Fibroblast of pulmonary artery (primary cell): ENCODE measurements around the gene GOLIM4.

Experiments used
- DNase-seq: peaks from one replicate; pipeline ENCODE4 v3.0.0-alpha.2; 2010; ENCODE audit warnings: low read depth
- H3K4me3 ChIP-seq: replicated peaks from 2 replicates; pipeline ENCODE4 v1.5.1; 2011; ENCODE audit warnings: low read depth, mild to moderate bottlenecking, control low read depth, low read length, moderate library complexity
- TF ChIP-seq, protein P1 (sequence below): IDR thresholded peaks from 2 replicates; pipeline ENCODE4 v1.5.1; 2011; ENCODE audit warnings: mild to moderate bottlenecking, control low read depth, low read length, inconsistent platforms; ENCODE audit errors: missing control alignments

Gene GOLIM4

DNA sequence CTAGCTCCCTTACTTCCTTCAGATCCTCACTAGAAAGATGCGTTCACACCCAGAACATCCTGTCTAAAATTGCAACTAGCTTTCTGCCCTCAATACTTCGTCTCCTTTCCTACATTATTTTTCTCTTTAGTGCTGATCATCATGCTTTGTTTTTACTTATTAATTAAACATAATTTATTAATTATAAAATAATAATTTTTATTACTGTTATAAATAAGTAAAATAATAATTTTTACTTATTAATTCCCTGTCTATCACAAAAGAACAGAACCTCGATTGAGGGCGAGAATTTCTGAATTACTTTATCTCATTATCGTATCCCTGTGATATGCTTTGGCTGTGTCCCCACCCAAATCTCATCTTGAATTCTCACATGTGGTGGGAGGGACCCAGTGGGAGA, 41.3 kb downstream of the GOLIM4 start:
- DNase-seq: no peak
- H3K4me3 ChIP-seq: no peak overlapping the region
- TF ChIP-seq, protein P1, sequence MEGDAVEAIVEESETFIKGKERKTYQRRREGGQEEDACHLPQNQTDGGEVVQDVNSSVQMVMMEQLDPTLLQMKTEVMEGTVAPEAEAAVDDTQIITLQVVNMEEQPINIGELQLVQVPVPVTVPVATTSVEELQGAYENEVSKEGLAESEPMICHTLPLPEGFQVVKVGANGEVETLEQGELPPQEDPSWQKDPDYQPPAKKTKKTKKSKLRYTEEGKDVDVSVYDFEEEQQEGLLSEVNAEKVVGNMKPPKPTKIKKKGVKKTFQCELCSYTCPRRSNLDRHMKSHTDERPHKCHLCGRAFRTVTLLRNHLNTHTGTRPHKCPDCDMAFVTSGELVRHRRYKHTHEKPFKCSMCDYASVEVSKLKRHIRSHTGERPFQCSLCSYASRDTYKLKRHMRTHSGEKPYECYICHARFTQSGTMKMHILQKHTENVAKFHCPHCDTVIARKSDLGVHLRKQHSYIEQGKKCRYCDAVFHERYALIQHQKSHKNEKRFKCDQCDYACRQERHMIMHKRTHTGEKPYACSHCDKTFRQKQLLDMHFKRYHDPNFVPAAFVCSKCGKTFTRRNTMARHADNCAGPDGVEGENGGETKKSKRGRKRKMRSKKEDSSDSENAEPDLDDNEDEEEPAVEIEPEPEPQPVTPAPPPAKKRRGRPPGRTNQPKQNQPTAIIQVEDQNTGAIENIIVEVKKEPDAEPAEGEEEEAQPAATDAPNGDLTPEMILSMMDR: no peak

DNA sequence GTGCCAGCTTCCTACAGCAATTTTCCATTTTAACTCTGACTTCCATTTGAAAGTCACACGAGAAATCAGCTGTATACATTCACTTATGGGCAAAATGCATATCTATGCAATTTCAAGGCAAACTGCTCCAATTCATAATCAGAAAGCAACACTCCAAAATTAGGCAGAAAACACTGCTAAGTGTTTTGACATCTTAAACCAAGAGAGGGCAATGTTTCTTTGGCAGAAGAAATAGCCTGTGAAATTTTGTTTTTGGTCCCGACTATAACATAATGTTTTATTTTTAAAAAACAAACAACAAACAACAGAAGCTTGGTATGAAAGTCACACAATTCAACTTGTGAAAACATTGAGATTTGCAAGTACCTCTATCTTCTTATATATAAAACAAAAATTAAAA, 42.6 kb downstream of the GOLIM4 start:
- peak; percentile 16 for DNase-seq
- TF ChIP-seq, protein P1: peak; percentile 37
- no peak overlapping the region for H3K4me3 ChIP-seq

DNA sequence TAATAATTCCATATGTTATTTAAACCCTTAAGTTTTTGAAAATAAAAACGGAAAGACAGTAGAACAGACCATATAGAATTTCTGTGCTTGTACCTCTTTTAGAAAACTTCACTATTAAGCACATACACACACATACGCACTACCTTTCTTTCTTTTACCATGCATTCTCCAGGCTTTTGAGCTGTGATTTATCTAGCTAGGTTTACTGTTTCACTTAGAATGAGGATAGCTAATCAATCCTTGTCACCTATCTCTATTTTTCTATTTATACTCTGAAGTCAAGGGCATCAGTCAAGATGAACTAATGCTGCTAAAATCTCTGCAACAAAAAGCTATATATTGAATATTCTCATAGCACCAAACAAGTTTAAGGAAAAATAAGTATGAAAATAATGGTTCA, 43.2 kb downstream of the GOLIM4 start:
- TF ChIP-seq, protein P1: no peak
- H3K4me3 ChIP-seq: no peak overlapping the region
- no peak for DNase-seq

DNA sequence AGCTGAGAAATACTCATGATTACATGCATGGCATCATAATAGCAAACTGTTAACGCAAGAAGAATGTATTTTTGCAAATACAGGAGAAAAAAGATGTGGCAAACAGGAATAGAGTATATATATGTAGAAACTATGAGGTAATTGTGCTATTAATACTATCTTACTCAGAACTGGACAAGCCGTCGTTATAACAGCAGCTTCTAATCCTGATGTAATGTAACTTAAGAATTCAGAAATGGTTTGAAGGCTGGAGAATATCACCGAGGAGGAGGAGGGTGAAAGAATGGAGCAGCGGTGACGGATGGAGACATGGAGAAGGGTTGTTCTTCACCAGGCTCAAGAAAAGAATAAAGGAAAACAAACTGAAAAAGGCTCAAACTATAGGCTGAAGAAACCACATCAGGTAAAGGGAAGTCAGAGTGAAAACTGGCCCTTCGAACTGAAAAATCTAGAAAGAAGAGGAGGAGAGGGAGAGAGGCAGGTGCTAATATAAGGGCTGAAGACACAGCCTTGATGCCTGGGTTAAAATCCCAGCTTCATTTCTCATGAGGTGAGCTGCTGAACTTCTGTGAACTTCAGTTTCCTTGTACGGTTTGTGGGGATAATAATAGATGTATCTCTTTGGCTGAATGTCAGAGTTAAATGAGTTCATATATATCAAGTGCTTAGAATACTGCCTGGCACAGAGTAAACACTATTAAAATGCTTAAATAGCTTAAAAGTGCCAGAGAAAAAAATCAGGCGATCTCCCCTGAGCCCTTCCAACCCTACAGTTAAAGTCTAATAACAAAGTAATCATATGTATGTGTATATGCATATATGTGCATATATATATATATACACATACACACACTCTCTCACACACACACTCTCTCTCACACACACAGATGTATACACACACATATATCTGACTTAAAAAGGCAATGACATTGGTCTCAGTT, 43.9 kb downstream of the GOLIM4 start:
- H3K4me3 ChIP-seq: peak overlapping the region; percentile 6
- DNase-seq: peak; percentile 74
- TF ChIP-seq, protein P1: no peak

DNA sequence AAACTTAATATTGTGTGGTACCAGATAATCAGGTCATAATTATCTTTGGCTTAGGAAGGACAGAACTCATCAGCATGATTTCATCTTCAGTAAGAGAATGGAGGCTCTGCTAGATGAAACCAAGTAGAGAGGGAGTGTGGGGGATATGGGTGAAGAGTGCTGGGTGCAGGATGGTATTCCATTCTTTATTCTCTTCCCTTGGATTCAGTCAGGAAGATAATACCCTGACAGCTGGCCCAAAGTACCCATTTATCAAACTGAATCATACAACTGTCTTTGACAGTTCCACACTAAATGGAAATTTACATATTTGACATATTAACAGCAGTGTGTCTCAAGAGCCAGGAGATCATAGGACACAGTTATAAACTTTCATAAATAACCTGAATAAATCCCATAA, 44.7 kb downstream of the GOLIM4 start:
- TF ChIP-seq, protein P1: no peak
- H3K4me3 ChIP-seq: no peak overlapping the region
- no peak for DNase-seq

DNA sequence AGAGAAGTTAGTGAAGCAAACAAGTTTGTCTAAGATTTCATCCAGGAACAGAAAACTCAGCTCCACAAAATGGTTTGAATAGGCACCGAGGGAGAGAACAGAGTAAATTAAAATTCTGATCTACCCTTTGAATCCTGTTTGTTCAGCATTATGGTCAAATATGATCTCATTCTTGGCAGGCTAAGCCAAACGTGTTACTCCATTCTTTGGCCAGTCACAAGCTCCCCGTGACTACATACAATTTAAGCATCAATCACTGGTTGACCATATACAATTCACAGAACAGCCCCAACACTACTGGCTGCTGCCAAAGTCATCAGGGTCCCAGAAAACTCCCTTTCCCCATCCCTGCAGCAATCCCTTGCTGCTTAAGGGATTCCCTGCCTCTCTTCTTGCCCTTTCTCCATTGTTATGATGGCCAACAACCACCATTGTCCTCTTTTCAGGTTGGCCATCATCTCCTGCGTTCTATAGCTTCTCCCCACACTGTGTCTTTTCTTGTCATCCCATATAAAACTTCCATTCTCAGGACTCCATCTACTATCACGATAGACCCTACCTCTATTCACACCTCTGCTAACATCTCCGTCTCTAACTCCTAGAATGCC, 46.3 kb downstream of the GOLIM4 start:
- TF ChIP-seq, protein P1: no peak
- DNase-seq: peak; percentile 76

More for the DNA sequence above, 46.3 kb downstream of the GOLIM4 start:
- no peak overlapping the region for H3K4me3 ChIP-seq
